Tibial nerve (tissue), 4 donors: ENCODE data around the gene ROBO2. TPM values are rescaled to one million over a fixed set of nuclear protein-coding genes. Genes with fewer than 3 reads are reported as not detected.

ENCODE experiments used
- DNase-seq, 2 donors: peaks; one replicate each; pipeline ENCODE4 v3.0.0-alpha.2; 2019; ENCODE audit warnings: low spot score in 2 of 2
- H3K27ac ChIP-seq, 4 donors: fragments of 200-600 bp; sonication (generic) in 3 of 4; one replicate each; pipeline ENCODE4 v1.5.1; 2017 to 2019; ENCODE audit warnings: mild to moderate bottlenecking in 1 of 4
- H3K27me3 ChIP-seq, 2 donors: fragments of 200-600 bp; sonication (generic) in 1 of 2; one replicate each; pipeline versions ENCODE4 v1.5.1 to v1.6.0; 2017 to 2019
- H3K36me3 ChIP-seq, 3 donors: fragments of 200-600 bp; sonication (generic); one replicate each; pipeline ENCODE4 v1.5.1; 2018 to 2019
- H3K4me1 ChIP-seq, 4 donors: fragments of 200-600 bp; sonication (generic) in 3 of 4; one replicate each; pipeline ENCODE4 v1.5.1; 2017 to 2019
- H3K4me3 ChIP-seq, 4 donors: fragments of 200-600 bp; sonication (generic) in 3 of 4; one replicate each; pipeline ENCODE4 v1.5.1; 2017 to 2019; ENCODE audit warnings: mild to moderate bottlenecking in 1 of 4, moderate library complexity in 1 of 4
- H3K9me3 ChIP-seq, 4 donors: fragments of 200-600 bp; sonication (generic) in 3 of 4; one replicate each; pipeline ENCODE4 v1.5.1; 2017 to 2019
- CTCF ChIP-seq, 5 experiments: fragments of 200-600 bp in 3 of 5; fragments of 450-650 bp in 2 of 5; sonication (generic) in 3 of 5; IDR thresholded peaks; one replicate each; pipeline ENCODE4 v1.5.1; 2016 to 2019; ENCODE audit warnings: antibody characterized with exemption in 5 of 5, mild to moderate bottlenecking in 3 of 5, moderate library complexity in 2 of 5
- EP300 ChIP-seq, 2 donors: sonication (generic); formaldehyde crosslinking; IDR thresholded peaks; one replicate each; pipeline ENCODE4 v1.6.1; 2017; ENCODE audit warnings: antibody characterized with exemption in 2 of 2, mild to moderate bottlenecking in 1 of 2
- POLR2A ChIP-seq, 2 donors: fragments of 450-650 bp; IDR thresholded peaks; one replicate each; pipeline ENCODE4 v1.6.1; 2017; ENCODE audit warnings: antibody characterized with exemption in 2 of 2, mild to moderate bottlenecking in 2 of 2, moderate library complexity in 2 of 2
- WGBS, 2 donors: methylation state at CpG; one replicate each; pipeline ENCODE4 v1.1.5; 2018; 5-methylcytosine and 5-hydroxymethylcytosine counted together
- total RNA-seq, 4 donors: library from RNA; depleted of rRNA; stranded (reverse); fragments of >200 nt; gene quantifications; one replicate each; pipeline ENCODE4 v1.1.0, GENCODE V29; 2016

Gene ROBO2
- total RNA-seq, 4 donors from 2014 or later, result 0.30 to 4.4 (median 1.9) TPM

GRCh38 chr3:77149382-77149781, 109.5 kb downstream of the ROBO2 start:
- H3K9me3 ChIP-seq, result no peaks in the 10 kb centered on the region
- DNase-seq, result no peak
- H3K27ac ChIP-seq, result no peak overlapping the region
- H3K27me3 ChIP-seq, result no peaks in the 10 kb centered on the region
- 76 to 89% methylated on average over 2 of the region's 2 CpGs for WGBS, 2 donors
- TF ChIP-seq POLR2A (IDR thresholded peaks at IDR 0.05) (no peak), EP300 (IDR thresholded peaks at IDR 0.05) (no peak), CTCF (IDR thresholded peaks at IDR 0.05) (no peak)
- H3K36me3 ChIP-seq, result no peaks in the 10 kb centered on the region
- no peak overlapping the region for H3K4me3 ChIP-seq
- no peaks in the 10 kb centered on the region for H3K4me1 ChIP-seq

- no peaks in the 10 kb centered on the region for H3K9me3 ChIP-seq
- DNase-seq, result no peak
- no peaks in the 10 kb centered on the region for H3K27me3 ChIP-seq
- H3K27ac ChIP-seq, result no peak overlapping the region
- H3K4me1 ChIP-seq, result no peaks in the 10 kb centered on the region
- H3K36me3 ChIP-seq, result no peaks in the 10 kb centered on the region
- no peak for TF ChIP-seq POLR2A (IDR thresholded peaks at IDR 0.05)
- no peak for TF ChIP-seq CTCF (IDR thresholded peaks at IDR 0.05)
- TF ChIP-seq EP300 (IDR thresholded peaks at IDR 0.05), result no peak
- H3K4me3 ChIP-seq, result no peak overlapping the region
- 80% methylated on average over 7 of the region's 7 CpGs for WGBS, 2 donors
Measured at GRCh38 chr3:77150028-77150427, 110.1 kb downstream of the ROBO2 start.

- H3K4me1 ChIP-seq, result no peaks in the 10 kb centered on the region
- H3K27ac ChIP-seq, result no peak overlapping the region
- TF ChIP-seq EP300 (IDR thresholded peaks at IDR 0.05) (no peak), POLR2A (IDR thresholded peaks at IDR 0.05) (no peak), CTCF (IDR thresholded peaks at IDR 0.05) (no peak)
- H3K4me3 ChIP-seq, result no peak overlapping the region
- H3K27me3 ChIP-seq, result no peaks in the 10 kb centered on the region
- no peaks in the 10 kb centered on the region for H3K36me3 ChIP-seq
- no peak for DNase-seq
- no peaks in the 10 kb centered on the region for H3K9me3 ChIP-seq
Measured at GRCh38 chr3:77150759-77151158, 110.9 kb downstream of the ROBO2 start.

- WGBS, 2 donors, result 77 to 78% methylated on average over 5 of the region's 5 CpGs
- TF ChIP-seq POLR2A (IDR thresholded peaks at IDR 0.05) (no peak), CTCF (IDR thresholded peaks at IDR 0.05) (no peak), EP300 (IDR thresholded peaks at IDR 0.05) (no peak)
Measured at GRCh38 chr3:77158730-77159581, 119.1 kb downstream of the ROBO2 start.

GRCh38 chr3:77160931-77161497, 121.1 kb downstream of the ROBO2 start:
- no peaks in the 10 kb centered on the region for H3K4me1 ChIP-seq
- WGBS, 2 donors, result 75 to 79% methylated on average over 2 of the region's 2 CpGs
- H3K27me3 ChIP-seq, result no peaks in the 10 kb centered on the region
- no peaks in the 10 kb centered on the region for H3K9me3 ChIP-seq
- no peak for TF ChIP-seq CTCF (IDR thresholded peaks at IDR 0.05)
- TF ChIP-seq POLR2A (IDR thresholded peaks at IDR 0.05), result no peak
- no peak for TF ChIP-seq EP300 (IDR thresholded peaks at IDR 0.05)
- H3K4me3 ChIP-seq, result no peak overlapping the region
- DNase-seq, result no peak
- H3K36me3 ChIP-seq, result no peaks in the 10 kb centered on the region
- no peak overlapping the region for H3K27ac ChIP-seq

More at GRCh38 chr3:77158730-77159581, 119.1 kb downstream of the ROBO2 start:
- Histone ChIP-seq H3K27ac (no peak overlapping the region), H3K36me3 (no peaks in the 10 kb centered on the region), H3K4me1 (no peaks in the 10 kb centered on the region), H3K27me3 (no peaks in the 10 kb centered on the region), H3K9me3 (no peaks in the 10 kb centered on the region), H3K4me3 (no peak overlapping the region)
- DNase-seq, result no peak
